ENCODE results near the gene CYP26C1. TPM values are rescaled to one million over a fixed set of nuclear protein-coding genes. Genes with fewer than 3 reads are reported as not detected.

The CYP26C1 gene
- total and polyA plus RNA-seq, 8 donors, result 0.09 to 0.42 (median 0.18) TPM; not detected in 5

DNA sequence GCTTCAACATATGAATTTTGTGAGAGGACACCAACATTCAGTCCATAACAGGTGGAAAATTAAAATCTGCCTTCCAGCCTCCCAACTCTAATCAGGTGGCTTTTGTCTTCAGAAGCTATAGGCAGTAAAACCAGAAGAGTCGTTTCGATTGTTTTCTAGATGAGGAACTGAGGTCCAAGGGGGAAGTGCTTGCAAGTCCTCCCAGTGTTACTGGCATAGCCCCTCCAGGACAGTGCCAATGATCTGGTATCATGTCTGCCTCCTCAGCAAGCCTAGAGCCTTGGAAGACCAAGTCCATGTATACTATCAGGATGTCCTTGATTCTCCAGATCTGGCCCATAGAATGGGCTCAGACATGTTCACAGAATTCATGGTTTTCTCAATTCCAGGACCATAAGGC is 30.0 kb downstream of the CYP26C1 start:
- intact Hi-C loops (cut with DNase I), result no loop called here
- H3K36me3 ChIP-seq, result no peaks in the 10 kb centered on the region
- H3K27me3 ChIP-seq, result no peaks in the 10 kb centered on the region
- no peaks in the 10 kb centered on the region for H3K9me3 ChIP-seq
- H3K4me1 ChIP-seq, result no peaks in the 10 kb centered on the region
- DNase-seq (no peak), ATAC-seq (no peak)
- H3K27ac ChIP-seq, result no peak overlapping the region
- no peak overlapping the region for H3K4me3 ChIP-seq
- TF ChIP-seq, protein P1, sequence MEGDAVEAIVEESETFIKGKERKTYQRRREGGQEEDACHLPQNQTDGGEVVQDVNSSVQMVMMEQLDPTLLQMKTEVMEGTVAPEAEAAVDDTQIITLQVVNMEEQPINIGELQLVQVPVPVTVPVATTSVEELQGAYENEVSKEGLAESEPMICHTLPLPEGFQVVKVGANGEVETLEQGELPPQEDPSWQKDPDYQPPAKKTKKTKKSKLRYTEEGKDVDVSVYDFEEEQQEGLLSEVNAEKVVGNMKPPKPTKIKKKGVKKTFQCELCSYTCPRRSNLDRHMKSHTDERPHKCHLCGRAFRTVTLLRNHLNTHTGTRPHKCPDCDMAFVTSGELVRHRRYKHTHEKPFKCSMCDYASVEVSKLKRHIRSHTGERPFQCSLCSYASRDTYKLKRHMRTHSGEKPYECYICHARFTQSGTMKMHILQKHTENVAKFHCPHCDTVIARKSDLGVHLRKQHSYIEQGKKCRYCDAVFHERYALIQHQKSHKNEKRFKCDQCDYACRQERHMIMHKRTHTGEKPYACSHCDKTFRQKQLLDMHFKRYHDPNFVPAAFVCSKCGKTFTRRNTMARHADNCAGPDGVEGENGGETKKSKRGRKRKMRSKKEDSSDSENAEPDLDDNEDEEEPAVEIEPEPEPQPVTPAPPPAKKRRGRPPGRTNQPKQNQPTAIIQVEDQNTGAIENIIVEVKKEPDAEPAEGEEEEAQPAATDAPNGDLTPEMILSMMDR (IDR thresholded peaks at IDR 0.05), result no peak

DNA sequence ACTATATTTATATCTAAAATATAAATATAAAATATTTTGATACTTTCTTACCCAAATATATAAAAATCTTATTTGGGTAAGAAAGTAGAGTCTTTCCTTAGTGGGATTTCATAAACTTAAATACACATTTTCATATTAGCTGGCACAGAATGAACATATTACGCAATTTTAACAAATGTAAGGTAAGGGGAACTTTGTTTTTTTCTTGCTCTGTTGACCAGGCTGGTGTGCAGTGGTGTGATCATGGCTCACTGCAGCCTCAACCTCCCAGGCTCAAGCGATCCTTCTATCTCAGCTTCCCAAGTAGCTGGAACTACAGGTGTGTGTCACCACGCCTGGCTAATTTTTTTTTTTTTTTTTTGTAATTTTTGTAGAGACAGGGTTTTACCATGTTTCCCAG is 31.4 kb downstream of the CYP26C1 start:
- H3K4me1 ChIP-seq, result no peaks in the 10 kb centered on the region
- no peaks in the 10 kb centered on the region for H3K36me3 ChIP-seq
- TF ChIP-seq, protein P1 (IDR thresholded peaks at IDR 0.05), result no peak
- H3K9me3 ChIP-seq, result no peaks in the 10 kb centered on the region
- H3K27me3 ChIP-seq, result no peaks in the 10 kb centered on the region
- H3K4me3 ChIP-seq, result no peak overlapping the region
- intact Hi-C loops (cut with DNase I), result no loop called here
- no peak overlapping the region for H3K27ac ChIP-seq
- DNase-seq (no peak), ATAC-seq (no peak)

DNA sequence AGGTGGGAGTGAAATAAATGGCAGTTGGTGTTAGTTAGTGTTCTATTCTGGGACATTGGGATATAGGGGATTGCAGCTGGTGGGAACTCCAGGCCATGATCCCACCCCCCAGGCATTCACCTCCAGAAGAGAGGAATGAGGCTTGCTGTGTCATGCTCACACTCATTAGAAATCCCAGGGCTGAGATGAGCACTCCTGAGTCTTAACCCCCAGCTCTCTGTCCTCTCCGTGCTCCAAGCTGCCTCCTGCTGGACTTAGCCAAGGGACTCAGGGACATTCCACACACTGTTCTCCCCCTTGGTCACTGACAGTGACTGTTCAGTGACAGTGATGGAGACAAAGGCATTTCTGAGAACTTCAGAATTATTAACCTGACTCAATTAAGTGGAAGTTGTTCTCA is 34.6 kb downstream of the CYP26C1 start:
- ATAC-seq (no peak), DNase-seq (no peak)
- TF ChIP-seq, protein P1 (IDR thresholded peaks at IDR 0.05), result no peak
- Histone ChIP-seq H3K4me3 (no peak overlapping the region), H3K27ac (no peak overlapping the region), H3K27me3 (no peaks in the 10 kb centered on the region), H3K9me3 (no peaks in the 10 kb centered on the region), H3K36me3 (no peaks in the 10 kb centered on the region), H3K4me1 (no peaks in the 10 kb centered on the region)
- intact Hi-C loops (cut with DNase I), result no loop called here

DNA sequence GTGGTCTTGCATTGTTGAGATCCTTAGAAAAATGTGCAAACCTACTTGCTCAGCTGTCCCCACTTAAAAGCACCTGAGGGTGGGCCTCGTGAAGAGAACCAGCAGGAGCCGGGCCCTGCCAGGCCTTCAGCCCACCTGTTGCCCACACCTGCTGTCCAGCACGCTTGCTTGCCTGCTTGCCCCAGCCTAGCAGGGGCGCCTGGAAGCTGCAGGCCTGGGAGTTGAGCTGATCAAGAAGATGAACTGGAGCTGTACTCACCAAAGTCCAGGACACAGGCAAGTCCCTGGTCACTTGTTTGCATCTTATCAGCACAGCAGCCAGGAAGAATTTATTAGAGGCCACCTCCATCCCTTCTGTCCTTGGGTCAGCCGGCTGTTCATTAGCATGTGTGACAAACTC is 36.3 kb downstream of the CYP26C1 start:
- ATAC-seq, result no peak
- H3K4me1 ChIP-seq, result no peaks in the 10 kb centered on the region
- H3K36me3 ChIP-seq, result no peaks in the 10 kb centered on the region
- H3K9me3 ChIP-seq, result no peaks in the 10 kb centered on the region
- intact Hi-C loops (cut with DNase I), result no loop called here
- no peak overlapping the region for H3K27ac ChIP-seq
- no peak for DNase-seq
- no peak overlapping the region for H3K4me3 ChIP-seq
- no peaks in the 10 kb centered on the region for H3K27me3 ChIP-seq
- TF ChIP-seq, protein P1 (IDR thresholded peaks at IDR 0.05), result no peak

DNA sequence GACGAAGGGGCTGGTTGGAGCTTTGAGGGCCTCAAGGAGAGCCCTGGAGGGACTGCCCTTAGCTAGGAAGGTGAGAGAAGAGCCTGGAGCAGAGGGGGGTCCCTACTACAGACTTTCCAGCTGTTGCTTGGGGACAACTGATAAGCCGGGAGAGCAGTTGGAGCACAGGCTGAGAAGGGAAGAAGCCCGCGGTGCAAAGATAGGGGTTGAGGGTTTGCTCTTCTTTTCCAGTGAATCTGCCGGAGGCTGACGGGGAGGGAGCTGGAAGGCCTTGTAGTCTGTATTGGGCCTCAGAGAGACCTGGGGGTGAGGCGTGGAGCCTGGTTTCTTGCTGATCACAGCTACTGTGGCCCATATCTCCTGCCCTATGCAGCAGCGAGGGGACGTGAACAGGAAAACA is 36.8 kb downstream of the CYP26C1 start:
- no peaks in the 10 kb centered on the region for H3K36me3 ChIP-seq
- ATAC-seq (no peak), DNase-seq (no peak)
- H3K9me3 ChIP-seq, result no peaks in the 10 kb centered on the region
- TF ChIP-seq, protein P1 (IDR thresholded peaks at IDR 0.05), result no peak
- H3K27ac ChIP-seq, result no peak overlapping the region
- intact Hi-C loops (cut with DNase I), result no loop called here
- no peak overlapping the region for H3K4me3 ChIP-seq
- no peaks in the 10 kb centered on the region for H3K27me3 ChIP-seq
- H3K4me1 ChIP-seq, result no peaks in the 10 kb centered on the region

Data from left lung (tissue), 10 donors.